NCI-H1694 treated with DMSO at 0.1 percent for 48 hours (cell line): ENCODE data around the gene SULF2.

Experiments used
- DNase-seq: peaks from one replicate; lab custom pipeline; 2025; lab: John Stamatoyannopoulos, UW

SULF2 gene

GRCh38 chr20:47736570-47737152 lies 48.6 kb downstream of the SULF2 start:
- DNase-seq: no peak

GRCh38 chr20:47735412-47736400 lies 49.6 kb downstream of the SULF2 start:
- peak; percentile 0 for DNase-seq

GRCh38 chr20:47734870-47735269 lies 50.4 kb downstream of the SULF2 start:
- no peak for DNase-seq

GRCh38 chr20:47733892-47734291 lies 51.4 kb downstream of the SULF2 start:
- DNase-seq: no peak

GRCh38 chr20:47730744-47731143 lies 54.5 kb downstream of the SULF2 start:
- DNase-seq: no peak

GRCh38 chr20:47729472-47729871 lies 55.8 kb downstream of the SULF2 start:
- DNase-seq: no peak

- DNase-seq: no peak
Observed at GRCh38 chr20:47727909-47728361, 57.3 kb downstream of the SULF2 start.

- peak; percentile 11 for DNase-seq
Observed at GRCh38 chr20:47727170-47727880, 58.0 kb downstream of the SULF2 start.

- DNase-seq: no peak
Observed at GRCh38 chr20:47726632-47727031, 58.6 kb downstream of the SULF2 start.

- peak; percentile 79 for DNase-seq
Observed at GRCh38 chr20:47725248-47725973, 59.9 kb downstream of the SULF2 start.

GRCh38 chr20:47724910-47725247 lies 60.4 kb downstream of the SULF2 start:
- peak; percentile 27 for DNase-seq

- no peak for DNase-seq
Observed at GRCh38 chr20:47724396-47724795, 60.9 kb downstream of the SULF2 start.

GRCh38 chr20:47723322-47723721 lies 62.0 kb downstream of the SULF2 start:
- DNase-seq: no peak

- DNase-seq: no peak
Observed at GRCh38 chr20:47720636-47721427, 64.4 kb downstream of the SULF2 start.

- no peak for DNase-seq
Observed at GRCh38 chr20:47719625-47720024, 65.7 kb downstream of the SULF2 start.

GRCh38 chr20:47719211-47719610 lies 66.1 kb downstream of the SULF2 start:
- DNase-seq: no peak

- DNase-seq: no peak
Observed at GRCh38 chr20:47718398-47718797, 66.9 kb downstream of the SULF2 start.

- no peak for DNase-seq
Observed at GRCh38 chr20:47717421-47717820, 67.9 kb downstream of the SULF2 start.

GRCh38 chr20:47713878-47714450 lies 71.3 kb downstream of the SULF2 start:
- DNase-seq: no peak

GRCh38 chr20:47713163-47713562 lies 72.1 kb downstream of the SULF2 start:
- no peak for DNase-seq
